NCI-H524 (cell line): ENCODE measurements around the gene APBB1.
"Not testable (repeated sequence)": the region's sequence is repeated elsewhere in the genome, so short reads cannot be mapped to it uniquely, and the experiment has no call there.

Experiments used
- DNase-seq, 2 experiments: peaks; one replicate each; lab custom pipeline; 2025; lab: John Stamatoyannopoulos, UW

The APBB1 gene

DNA sequence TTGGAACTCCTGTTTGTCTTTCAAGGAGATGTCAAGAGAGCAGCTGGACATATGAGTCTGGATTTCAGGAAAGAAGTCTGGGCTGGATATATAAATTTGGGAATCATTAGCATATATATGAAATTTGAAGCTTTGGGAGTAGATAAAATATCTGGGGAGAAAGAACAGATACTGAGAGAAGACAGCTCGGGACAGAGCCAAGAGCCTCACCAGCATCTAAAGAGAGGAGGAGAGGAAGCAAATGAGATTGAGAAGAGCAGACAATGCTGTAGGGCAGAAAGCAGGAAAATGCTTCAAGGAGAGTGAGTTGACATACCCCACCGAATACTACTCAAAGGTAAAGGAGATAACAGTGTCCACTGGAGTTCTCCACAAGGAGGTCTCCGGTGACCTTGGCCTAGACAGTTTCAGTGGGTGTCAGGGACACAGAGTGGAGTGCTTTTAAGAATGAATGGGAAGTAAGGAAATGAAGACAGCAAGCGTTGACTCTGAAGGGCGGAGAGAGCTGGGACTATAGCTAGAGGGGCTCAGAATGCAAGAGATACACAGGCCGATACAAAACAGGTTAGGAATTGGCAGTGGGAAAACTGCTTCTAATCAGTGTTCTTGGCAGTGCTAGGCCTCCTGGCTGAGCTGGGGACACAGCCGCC is 862 bp downstream of the APBB1 start:
- peak in 1 of 2 experiments; percentile 25 for DNase-seq

DNA sequence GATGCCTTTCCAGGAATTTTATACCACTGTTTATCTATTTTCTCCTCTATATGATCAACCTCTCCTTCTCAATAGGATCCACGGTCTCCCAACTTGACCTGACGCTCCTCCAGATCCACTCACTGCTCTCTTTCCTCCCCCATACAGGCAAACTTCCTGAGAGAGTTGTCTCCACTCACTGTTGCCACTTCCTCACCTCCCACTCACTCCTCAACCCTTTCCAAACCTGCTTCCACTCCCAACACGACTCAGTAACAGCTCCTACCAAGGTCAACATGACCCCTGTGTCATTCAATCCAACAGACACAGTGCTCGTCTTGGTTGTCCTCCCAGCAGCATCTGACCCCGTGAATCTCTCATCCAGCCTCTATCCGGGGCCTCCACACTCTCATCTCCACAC is 3.1 kb downstream of the APBB1 start:
- no peak for DNase-seq

DNA sequence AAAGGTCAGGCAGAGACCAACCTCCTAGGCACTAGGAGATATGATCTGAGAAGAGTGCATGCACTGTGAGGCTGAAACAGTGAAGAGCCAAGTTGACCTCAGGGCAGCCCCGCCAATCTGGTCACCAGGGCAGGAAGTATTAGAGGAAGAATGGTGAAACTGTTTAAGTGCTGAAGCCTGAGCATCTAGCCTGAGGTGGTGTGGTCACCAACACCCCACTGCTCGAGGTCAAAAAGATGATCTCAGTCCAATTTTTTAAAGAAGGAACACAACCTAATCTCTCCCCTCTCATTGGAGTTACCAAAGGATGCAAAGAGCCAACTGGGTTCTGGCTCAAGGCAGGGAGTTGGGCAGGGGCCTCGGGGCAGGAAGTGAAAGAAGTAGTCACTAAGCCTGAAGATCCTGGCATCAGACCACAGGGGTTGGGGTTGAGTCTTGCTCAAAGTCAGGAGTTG is 4.0 kb downstream of the APBB1 start:
- DNase-seq = no peak

DNA sequence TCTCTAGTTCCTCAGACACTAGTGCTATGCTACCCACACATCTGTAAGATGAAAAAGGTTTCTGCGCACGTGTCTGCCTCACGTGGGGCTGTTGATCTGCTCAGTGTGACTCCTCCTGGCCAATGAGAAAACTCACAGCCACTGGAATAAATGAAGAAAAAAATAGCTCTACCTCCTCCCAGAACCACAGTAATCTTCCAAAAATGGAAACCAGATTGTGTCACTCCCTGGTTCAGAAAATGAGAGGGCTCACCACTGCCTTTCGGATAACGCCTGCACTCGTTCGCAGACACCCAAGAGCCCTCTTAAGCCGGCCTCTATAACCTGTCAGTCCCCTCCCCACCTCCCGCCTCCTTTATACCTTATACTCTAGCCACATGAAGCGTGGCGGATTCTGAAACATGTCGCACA is 5.1 kb downstream of the APBB1 start:
- DNase-seq = no peak

DNA sequence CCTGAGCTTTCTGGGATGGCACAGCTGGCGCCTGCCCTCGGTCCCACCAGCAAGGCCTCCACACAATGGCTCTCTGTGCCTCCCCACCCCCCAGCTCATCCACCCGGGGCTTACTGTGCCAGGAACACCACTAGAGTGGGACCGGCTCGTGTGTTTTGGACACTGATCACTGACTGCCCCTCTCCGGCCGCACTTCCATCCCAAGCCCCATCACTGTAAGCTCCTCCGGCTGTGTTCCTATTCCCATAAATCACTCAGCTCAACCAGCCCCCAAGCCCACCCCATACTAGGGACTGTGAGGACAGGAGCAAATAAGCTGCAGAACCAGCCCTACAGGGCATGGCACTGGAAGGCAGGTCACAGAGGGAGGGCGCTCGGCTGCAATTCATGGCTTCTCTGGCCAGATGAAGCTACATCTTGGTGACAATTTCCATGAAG is 7.3 kb downstream of the APBB1 start:
- no peak for DNase-seq

DNA sequence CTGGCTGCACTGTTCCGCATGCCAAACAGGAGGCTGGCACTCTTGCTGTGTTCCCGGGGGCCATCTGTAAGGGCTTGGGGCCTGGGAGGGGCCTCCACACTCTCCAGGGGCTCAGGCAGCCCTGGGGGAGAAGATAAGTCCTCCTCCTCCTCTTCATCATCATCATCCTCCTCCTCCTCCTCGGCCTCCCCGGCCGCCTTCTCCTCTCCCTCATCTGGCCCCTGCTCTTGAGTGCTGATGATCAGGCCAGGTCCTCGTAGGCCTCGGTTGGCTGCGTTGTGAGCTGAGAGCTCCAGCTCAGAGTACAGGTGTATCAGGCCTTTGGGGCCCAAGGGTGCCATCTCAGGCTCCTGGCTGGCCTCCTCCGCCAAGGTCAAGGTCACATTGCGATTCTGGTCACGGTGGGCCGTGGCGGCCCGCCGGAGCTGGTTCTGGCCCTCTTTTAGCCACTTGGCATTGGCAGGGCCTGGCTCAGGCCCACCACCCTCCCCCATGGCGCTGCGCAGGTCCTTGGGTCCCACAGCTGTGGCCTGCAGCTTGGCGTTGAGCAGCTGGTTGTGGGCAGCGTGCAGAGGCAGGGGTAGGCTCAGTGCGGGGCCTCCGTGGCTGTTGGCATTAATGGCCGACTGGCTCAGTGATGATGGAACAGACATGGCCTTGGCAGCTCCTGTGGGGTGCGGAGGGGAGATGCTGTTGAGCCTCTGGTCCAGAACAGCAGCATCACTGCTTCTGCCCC is 8.0 kb downstream of the APBB1 start:
- no peak for DNase-seq

DNA sequence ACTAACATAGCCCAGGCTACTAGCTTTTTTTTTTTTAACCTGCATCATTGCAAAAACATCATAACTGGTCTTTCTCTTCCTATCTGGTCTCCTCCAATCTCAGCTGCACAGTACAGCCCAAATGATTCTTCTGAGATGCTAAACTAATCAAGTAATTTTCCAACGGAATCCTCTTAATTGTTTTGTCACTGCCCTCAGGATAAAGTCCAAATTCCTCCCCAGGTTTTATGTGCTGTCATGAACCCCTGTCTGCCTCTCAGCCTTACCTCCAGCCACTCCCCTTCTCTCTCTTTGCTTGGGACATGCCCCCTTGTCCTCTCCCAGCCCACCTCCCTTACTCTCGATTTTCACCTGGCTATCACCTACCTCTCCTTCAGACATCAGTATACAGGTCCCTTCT is 12.5 kb downstream of the APBB1 start:
- DNase-seq = no peak

DNA sequence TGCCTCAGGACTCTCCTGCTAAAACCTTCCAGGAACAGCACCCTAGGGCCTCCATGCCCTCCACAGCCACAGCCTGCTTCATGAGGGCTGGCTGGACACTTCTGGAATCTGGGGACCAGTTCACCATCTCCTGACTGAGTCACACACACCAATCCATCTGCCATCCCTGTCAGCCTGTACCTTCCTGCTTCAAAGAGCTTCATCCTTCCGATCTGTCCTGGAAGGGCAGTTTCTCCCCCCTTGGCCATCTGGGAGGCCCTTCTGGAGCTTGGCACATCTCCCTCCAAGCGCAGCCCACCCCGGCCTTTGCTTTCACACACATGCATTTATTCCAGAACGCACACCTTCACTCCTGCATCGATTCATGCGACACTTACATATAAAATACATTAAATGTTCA is 13.0 kb downstream of the APBB1 start:
- DNase-seq = peak; percentile 58 to 86

DNA sequence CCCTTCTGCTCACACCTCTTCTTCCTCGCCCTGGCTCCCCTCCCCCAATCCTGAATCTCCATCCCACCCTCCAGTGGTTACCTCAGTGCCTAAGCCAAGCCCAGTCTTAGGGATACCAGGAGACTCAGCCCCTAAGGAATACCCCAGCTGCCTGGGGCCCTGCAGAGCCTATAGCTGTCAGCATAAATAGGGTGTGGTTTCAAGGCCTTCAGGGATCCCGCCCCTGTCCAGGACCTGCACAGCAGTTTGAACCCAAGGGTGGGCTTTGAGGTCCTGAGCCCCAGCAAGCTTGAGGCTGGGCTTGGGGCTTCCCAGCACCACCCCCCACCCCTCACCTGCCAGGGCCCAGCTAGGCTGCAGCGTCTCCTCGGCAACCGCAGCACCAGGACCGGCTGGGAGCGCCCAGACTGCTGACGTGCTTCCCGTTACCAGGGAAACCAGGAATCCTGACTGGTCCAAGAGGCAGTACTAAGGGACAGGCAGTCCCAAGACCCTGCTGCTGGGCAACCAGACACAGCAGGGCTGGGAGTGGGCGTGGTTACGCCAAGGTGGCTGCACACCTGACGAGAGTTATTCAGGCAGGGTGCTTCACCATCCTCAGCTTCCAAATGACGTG is 13.7 kb downstream of the APBB1 start:
- peak in 1 of 2 experiments; percentile 36 for DNase-seq

DNA sequence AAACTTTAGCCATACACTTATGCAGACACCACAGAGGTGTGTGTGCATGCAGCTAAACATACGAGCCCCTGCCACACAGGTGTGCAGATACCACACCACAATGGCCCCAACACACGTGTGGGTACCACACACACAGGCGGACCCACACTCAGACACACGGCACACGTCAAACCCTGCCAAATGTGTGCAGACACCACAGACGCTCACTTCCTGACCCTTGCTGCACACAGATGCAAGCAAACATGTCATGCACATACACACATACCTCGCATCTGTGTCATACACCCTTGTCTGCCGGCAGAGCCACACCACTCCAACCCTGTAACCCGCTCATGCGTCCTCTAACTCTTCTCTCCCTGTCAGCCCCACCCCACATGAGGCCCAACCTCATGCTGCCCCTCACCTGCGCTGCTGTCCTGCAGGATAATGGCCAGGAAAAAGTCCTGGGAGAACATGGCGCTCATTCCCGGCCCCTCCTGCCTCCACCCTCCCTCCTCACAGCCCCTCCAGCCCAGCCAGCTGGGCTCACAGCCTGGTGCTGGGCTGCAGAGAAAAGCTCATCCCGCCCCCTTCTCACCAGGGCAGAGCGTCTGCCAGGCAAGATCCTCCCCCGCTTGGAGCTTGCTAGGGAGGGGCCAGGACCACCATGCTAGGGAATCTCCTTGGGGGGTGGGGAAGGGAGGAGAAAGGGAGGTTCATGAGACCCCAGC is 14.4 kb downstream of the APBB1 start:
- DNase-seq = peak; percentile 5 to 50

DNA sequence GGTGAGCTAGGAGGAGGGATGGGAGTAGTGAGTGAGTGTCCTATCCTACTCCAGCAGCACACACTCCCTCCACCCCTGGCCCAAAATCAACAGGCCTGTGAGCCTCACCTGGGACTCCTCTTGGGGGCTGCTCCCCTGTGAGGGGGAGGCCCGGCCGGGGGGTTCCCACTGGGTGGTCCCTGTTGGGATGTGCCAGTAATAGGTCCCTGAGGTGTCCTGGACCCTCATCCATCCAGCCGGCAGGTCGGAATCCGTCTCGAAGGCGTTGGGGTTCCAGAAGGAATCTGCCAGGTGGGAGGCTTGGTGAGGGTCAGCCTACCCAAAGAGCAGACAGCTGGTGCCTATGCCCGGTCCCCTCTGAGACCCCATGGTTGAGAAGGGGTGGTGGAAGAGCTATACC is 15.4 kb downstream of the APBB1 start:
- DNase-seq = no peak

DNA sequence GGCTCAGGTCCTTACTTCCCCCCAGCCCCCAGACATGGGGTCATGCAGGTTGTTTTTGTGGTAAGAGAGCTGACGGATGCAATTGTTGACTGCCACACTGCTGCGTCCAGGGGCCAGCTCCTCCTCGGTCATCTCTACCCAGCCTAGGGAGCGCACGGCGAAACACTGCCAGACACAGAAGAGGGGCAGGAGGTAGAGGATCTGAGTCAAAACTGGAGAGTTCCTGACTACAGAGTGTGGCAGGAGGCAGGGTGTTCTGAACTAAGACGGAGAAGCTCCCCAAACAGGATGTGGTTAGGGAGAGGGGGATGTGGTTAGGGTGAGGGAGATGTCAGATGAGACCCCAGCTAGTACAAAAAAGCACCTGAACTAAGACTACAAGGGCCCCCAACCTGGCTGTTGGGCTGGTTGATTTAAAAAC is 16.3 kb downstream of the APBB1 start:
- no peak for DNase-seq

DNA sequence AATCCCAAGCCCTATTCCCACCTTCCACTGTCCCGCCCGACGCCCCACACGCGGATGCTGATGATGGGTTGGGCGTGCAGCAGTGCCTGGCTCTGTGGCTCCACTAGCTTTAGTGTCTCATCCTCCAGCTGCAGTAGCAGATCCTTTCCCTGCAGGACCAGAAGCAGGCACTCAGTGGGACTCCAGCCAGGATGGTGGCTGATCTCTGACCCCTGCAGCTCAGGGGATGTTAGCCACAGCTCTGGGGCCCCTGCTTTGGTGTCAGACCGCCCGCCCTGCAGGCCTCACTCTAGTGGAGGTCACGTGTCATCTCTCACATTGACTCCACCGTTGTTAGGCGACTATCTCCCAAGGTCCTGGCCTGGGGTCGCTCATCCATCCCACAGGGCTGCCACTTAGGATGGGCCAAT is 16.8 kb downstream of the APBB1 start:
- no peak for DNase-seq

DNA sequence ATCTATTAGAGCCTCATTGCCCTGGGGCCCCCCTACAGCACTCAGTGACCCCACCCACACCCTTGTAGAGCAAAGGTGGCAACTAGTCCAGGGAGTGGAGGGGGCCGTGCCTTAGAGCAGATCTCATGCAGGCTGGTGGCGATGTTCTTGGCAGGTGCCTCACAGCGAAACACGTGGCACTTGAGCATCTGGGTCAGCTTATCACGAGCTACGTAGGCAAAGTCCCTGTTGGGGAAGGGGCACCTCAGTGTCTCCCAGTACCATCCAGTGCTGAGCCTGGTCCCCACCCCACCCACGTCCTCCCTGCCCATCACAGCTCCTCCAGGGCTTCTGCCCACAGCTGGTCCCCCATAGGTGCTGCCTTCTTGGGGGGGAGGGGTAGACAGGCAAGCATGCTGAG is 17.4 kb downstream of the APBB1 start:
- no peak for DNase-seq

DNA sequence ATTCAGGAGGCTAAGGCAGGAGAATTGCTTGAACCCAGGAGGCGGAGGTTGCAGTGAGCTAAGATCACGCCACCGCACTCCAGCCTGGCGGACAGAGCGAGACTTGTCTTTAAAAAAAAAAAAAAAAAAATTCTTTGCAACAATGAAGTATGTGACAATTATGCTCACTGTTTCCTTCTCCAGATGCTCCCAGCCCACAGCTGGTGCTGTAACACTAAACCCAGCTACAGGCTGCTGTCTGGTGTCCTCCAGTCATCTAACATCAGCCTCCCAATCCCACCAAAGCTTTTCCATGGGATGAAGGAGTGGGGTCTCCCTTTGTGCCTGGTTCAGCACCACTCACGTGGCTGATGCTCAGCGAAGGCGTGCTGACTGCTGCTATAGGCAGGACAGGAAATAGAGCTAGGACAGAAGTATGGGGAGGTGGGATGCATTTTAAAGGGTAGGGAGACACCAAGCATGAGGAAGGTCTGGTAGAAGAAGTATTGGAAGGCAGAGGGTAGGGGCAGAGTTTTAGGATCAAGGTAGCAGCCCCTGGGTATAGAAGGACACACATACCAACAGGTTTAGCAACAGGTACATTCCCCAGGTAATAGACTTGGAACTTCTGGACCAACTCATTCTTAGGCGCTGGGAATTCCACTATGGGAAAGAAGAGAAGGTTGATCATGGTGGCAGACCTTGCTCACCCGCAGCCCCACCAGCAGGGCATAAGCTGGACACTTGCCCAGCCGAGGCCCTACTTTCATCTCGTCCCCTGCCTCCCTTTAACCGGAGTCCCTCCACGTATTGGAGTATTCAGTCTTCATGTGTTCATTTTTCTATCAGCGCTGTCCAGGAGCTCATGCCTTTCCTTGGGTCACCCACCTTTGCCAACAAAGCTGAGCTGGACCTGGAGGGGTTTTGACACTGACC is 18.2 kb downstream of the APBB1 start:
- no peak for DNase-seq

DNA sequence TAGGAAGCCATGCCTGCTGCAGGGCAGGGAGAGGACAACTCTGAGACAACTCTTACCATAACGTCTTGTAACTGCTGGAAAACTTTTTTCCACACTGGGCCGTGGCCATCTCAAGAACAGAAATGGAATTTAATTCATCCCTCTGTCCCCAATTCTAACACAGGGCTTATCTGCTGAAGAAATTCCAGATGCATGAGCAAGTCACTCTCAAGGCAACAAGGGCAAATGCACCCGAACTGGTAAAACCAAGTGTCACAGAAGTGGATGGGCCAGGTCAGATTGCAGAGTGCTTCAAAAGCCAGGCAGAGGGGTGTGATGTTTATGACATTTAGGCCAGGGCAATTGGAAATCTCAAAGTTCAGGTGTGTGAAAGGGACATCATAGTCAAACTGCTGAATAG is 21.3 kb downstream of the APBB1 start:
- no peak for DNase-seq

DNA sequence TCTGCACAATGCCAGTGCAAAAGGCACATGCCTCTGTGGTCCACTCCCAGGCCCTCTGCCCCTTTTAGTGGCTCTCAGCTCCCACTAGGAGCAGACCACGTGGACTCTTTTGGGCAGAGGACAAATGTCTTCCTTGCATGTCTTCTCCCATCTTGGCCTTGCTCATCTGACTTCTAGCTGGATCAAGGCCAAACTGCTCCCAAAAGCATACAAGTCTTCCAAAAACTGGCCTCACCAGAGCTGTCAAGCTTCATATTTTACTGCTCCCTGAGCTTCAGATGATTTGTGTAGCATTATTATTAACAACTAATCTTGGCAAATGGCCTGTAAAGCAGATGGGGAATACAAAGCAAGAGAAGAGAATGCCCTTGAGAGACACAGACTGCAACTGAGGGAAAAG is 21.7 kb downstream of the APBB1 start:
- DNase-seq = no peak

DNA sequence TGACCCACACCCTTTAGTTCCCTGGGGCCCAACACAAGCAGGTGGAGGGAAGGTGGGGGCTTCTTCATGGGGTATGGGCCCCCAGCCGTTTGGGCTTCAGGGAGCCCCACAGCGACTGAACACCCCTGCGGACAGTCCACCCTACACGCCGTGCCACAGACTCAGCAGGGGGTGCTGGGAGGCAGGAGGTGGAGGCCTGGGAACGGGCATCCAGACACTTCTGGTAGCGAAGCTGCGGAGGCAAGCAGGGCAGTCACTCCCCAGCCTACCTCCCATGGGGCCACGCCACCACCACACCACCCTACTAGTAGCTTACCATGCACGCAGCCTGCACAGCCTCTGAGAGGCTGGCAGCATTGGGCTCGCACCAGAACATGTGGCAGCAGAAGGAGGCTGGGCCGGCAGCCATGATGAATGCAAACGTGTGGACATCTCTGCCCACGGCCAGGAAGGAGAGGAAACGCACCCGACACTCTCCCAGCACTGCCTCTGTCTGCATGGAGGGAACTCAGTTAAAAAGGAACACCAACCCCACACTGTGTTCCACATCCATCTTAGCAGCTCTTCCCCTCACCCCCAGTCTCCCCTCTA is 23.3 kb downstream of the APBB1 start:
- no peak for DNase-seq

DNA sequence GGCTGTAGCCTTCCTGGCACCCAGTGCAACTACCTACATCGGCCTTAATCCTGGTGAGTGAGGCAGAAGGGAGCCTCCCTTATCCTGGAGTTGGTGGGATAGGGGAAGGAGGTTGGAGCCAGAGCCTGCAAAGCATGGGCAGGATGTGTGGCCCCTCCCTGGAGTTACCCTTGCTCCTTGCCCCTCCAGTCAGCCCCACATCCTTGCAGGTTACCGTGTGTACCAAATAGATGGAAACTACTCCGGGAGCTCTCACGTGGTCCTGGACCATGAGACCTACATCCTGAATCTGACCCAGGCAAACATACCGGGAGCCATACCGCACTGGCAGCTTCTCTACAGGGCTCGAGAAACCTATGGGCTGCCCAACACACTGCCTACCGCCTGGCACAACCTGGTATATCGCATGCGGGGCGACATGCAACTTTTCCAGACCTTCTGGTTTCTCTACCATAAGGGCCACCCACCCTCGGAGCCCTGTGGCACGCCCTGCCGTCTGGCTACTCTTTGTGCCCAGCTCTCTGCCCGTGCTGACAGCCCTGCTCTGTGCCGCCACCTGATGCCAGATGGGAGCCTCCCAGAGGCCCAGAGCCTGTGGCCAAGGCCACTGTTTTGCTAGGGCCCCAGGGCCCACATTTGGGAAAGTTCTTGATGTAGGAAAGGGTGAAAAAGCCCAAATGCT is 24.8 kb downstream of the APBB1 start:
- peak in 1 of 2 experiments; percentile 11 for DNase-seq

DNA sequence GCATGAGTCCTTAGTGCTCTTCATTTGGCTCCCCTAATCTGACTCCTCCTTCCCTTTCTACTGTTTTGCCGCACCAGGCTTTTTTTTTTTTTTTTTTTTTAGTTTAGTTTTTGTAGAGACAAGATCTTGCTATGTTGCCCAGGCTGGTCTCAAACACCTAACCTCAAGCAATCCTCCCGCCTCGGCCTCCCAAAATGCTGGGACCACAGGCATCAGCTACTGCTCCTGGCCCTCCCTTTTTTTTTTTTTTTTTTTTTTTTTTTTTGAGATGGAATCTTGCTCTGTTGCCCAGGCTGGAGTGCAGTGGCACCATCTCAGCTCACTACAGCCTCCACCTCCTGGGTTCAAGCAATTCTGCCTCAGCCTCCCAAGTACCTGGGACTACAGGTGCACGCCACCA is 26.6 kb downstream of the APBB1 start:
- DNase-seq = not testable (repeated sequence)
